GM23338 (cell line): ENCODE measurements around the gene INKA1.

ENCODE experiments used
- CREB1 ChIP-seq: fragments of 250-450 bp; sonication (Bioruptor Pico); IDR thresholded peaks from 2 replicates; pipeline ENCODE4 v1.5.0; 2020; ENCODE audit warnings: low read depth, mild to moderate bottlenecking, moderate library complexity
- EZH2 ChIP-seq: fragments of 200-600 bp; sonication (generic); IDR thresholded peaks from one replicate; pipeline ENCODE4 v1.8.0; 2017; ENCODE audit warnings: antibody characterized with exemption, mild to moderate bottlenecking, low read depth; ENCODE audit not compliant: unreplicated experiment
- EZH2phosphoT487 ChIP-seq: fragments of 200-600 bp; sonication (generic); IDR thresholded peaks from one replicate; pipeline ENCODE4 v1.8.1; 2018; ENCODE audit warnings: antibody characterized with exemption; ENCODE audit not compliant: unreplicated experiment
- JUNB ChIP-seq: IDR thresholded peaks from one replicate; pipeline ENCODE4 v1.6.1; 2016; ENCODE audit warnings: antibody characterized with exemption; ENCODE audit not compliant: unreplicated experiment
- NANOG ChIP-seq: IDR thresholded peaks from 2 replicates; pipeline ENCODE4 v1.6.1; 2016; ENCODE audit warnings: antibody characterized with exemption, borderline replicate concordance
- POLR2AphosphoS5 ChIP-seq: IDR thresholded peaks from 2 replicates; pipeline ENCODE4 v1.6.1; 2016; ENCODE audit warnings: antibody characterized with exemption, low read depth
- STAT1 ChIP-seq: IDR thresholded peaks from one replicate; pipeline ENCODE4 v1.6.1; 2016; ENCODE audit warnings: antibody characterized with exemption; ENCODE audit not compliant: unreplicated experiment
- ZNF114 ChIP-seq: fragments of 250-450 bp; sonication (Bioruptor Pico); IDR thresholded peaks from 2 replicates; pipeline ENCODE4 v1.5.0; 2020; ENCODE audit warnings: mild to moderate bottlenecking, moderate library complexity
- ZNF331 ChIP-seq: fragments of 250-450 bp; sonication (Bioruptor Pico); IDR thresholded peaks from 2 replicates; pipeline ENCODE4 v1.5.0; 2020; ENCODE audit warnings: low read depth, mild to moderate bottlenecking, moderate library complexity
- TF ChIP-seq, protein P1 (sequence below), 2 experiments: fragments of 200-600 bp in 1 of 2; sonication (generic) in 1 of 2; conservative IDR thresholded peaks; 2 replicates each; pipeline versions ENCODE4 v1.5.1 to v1.6.1; 2016 to 2017; ENCODE audit warnings: antibody characterized with exemption in 2 of 2, low read depth in 2 of 2, mild to moderate bottlenecking in 2 of 2, moderate library complexity in 1 of 2
- TF ChIP-seq, protein P2 (sequence below): fragments of 250-450 bp; sonication (Bioruptor Pico); IDR thresholded peaks from 2 replicates; pipeline ENCODE4 v1.5.0; 2020; ENCODE audit warnings: mild to moderate bottlenecking, moderate library complexity
- TF ChIP-seq, protein P3 (sequence below): IDR thresholded peaks from 2 replicates; pipeline ENCODE4 v1.6.1; 2016; ENCODE audit warnings: antibody characterized with exemption
- TF ChIP-seq, protein P4 (sequence below): IDR thresholded peaks from one replicate; pipeline ENCODE4 v1.6.1; 2018; ENCODE audit warnings: antibody characterized with exemption; ENCODE audit not compliant: unreplicated experiment

DNA sequence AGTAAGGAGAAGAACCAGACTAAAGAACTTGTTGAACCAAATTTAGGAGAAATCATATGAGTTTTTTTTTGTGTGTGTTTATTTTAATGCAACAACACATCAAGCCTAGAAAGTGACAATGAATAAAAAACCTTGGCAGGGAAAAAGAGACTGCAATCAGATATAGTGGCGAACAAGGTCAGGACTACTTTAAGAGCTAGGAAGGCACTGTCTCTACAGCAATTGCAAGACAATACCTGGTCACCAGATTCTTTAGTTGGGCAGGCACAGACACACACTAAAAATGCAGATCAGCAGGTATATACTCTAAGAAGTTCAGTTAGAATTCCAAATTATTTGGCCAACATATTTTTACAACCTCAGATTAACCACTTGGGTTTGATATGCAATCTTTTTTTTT lies 48.5 kb upstream of the INKA1 start:
- TF ChIP-seq, protein P1, sequence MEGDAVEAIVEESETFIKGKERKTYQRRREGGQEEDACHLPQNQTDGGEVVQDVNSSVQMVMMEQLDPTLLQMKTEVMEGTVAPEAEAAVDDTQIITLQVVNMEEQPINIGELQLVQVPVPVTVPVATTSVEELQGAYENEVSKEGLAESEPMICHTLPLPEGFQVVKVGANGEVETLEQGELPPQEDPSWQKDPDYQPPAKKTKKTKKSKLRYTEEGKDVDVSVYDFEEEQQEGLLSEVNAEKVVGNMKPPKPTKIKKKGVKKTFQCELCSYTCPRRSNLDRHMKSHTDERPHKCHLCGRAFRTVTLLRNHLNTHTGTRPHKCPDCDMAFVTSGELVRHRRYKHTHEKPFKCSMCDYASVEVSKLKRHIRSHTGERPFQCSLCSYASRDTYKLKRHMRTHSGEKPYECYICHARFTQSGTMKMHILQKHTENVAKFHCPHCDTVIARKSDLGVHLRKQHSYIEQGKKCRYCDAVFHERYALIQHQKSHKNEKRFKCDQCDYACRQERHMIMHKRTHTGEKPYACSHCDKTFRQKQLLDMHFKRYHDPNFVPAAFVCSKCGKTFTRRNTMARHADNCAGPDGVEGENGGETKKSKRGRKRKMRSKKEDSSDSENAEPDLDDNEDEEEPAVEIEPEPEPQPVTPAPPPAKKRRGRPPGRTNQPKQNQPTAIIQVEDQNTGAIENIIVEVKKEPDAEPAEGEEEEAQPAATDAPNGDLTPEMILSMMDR (conservative IDR thresholded peaks at IDR 0.05; ENCODE audit: low read depth in 2 of 2), result no peak
- no peak for TF ChIP-seq EZH2phosphoT487
- TF ChIP-seq POLR2AphosphoS5, result no peak
- TF ChIP-seq, protein P2, sequence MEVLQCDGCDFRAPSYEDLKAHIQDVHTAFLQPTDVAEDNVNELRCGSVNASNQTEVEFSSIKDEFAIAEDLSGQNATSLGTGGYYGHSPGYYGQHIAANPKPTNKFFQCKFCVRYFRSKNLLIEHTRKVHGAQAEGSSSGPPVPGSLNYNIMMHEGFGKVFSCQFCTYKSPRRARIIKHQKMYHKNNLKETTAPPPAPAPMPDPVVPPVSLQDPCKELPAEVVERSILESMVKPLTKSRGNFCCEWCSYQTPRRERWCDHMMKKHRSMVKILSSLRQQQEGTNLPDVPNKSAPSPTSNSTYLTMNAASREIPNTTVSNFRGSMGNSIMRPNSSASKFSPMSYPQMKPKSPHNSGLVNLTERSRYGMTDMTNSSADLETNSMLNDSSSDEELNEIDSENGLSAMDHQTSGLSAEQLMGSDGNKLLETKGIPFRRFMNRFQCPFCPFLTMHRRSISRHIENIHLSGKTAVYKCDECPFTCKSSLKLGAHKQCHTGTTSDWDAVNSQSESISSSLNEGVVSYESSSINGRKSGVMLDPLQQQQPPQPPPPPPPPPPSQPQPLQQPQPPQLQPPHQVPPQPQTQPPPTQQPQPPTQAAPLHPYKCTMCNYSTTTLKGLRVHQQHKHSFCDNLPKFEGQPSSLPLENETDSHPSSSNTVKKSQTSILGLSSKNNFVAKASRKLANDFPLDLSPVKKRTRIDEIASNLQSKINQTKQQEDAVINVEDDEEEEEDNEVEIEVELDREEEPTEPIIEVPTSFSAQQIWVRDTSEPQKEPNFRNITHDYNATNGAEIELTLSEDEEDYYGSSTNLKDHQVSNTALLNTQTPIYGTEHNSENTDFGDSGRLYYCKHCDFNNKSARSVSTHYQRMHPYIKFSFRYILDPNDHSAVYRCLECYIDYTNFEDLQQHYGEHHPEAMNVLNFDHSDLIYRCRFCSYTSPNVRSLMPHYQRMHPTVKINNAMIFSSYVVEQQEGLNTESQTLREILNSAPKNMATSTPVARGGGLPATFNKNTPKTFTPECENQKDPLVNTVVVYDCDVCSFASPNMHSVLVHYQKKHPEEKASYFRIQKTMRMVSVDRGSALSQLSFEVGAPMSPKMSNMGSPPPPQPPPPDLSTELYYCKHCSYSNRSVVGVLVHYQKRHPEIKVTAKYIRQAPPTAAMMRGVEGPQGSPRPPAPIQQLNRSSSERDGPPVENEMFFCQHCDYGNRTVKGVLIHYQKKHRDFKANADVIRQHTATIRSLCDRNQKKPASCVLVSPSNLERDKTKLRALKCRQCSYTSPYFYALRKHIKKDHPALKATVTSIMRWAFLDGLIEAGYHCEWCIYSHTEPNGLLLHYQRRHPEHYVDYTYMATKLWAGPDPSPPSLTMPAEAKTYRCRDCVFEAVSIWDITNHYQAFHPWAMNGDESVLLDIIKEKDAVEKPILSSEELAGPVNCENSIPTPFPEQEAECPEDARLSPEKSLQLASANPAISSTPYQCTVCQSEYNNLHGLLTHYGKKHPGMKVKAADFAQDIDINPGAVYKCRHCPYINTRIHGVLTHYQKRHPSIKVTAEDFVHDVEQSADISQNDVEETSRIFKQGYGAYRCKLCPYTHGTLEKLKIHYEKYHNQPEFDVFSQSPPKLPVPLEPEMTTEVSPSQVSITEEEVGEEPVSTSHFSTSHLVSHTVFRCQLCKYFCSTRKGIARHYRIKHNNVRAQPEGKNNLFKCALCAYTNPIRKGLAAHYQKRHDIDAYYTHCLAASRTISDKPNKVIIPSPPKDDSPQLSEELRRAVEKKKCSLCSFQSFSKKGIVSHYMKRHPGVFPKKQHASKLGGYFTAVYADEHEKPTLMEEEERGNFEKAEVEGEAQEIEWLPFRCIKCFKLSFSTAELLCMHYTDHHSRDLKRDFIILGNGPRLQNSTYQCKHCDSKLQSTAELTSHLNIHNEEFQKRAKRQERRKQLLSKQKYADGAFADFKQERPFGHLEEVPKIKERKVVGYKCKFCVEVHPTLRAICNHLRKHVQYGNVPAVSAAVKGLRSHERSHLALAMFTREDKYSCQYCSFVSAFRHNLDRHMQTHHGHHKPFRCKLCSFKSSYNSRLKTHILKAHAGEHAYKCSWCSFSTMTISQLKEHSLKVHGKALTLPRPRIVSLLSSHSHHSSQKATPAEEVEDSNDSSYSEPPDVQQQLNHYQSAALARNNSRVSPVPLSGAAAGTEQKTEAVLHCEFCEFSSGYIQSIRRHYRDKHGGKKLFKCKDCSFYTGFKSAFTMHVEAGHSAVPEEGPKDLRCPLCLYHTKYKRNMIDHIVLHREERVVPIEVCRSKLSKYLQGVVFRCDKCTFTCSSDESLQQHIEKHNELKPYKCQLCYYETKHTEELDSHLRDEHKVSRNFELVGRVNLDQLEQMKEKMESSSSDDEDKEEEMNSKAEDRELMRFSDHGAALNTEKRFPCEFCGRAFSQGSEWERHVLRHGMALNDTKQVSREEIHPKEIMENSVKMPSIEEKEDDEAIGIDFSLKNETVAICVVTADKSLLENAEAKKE (CRISPR knock-in tag), result no peak
- TF ChIP-seq, protein P3, sequence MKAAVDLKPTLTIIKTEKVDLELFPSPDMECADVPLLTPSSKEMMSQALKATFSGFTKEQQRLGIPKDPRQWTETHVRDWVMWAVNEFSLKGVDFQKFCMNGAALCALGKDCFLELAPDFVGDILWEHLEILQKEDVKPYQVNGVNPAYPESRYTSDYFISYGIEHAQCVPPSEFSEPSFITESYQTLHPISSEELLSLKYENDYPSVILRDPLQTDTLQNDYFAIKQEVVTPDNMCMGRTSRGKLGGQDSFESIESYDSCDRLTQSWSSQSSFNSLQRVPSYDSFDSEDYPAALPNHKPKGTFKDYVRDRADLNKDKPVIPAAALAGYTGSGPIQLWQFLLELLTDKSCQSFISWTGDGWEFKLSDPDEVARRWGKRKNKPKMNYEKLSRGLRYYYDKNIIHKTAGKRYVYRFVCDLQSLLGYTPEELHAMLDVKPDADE, result no peak
- no peak for TF ChIP-seq CREB1
- no peak for TF ChIP-seq EZH2
- TF ChIP-seq ZNF114 (CRISPR knock-in tag), result no peak
- no peak for TF ChIP-seq STAT1
- TF ChIP-seq, protein P4, sequence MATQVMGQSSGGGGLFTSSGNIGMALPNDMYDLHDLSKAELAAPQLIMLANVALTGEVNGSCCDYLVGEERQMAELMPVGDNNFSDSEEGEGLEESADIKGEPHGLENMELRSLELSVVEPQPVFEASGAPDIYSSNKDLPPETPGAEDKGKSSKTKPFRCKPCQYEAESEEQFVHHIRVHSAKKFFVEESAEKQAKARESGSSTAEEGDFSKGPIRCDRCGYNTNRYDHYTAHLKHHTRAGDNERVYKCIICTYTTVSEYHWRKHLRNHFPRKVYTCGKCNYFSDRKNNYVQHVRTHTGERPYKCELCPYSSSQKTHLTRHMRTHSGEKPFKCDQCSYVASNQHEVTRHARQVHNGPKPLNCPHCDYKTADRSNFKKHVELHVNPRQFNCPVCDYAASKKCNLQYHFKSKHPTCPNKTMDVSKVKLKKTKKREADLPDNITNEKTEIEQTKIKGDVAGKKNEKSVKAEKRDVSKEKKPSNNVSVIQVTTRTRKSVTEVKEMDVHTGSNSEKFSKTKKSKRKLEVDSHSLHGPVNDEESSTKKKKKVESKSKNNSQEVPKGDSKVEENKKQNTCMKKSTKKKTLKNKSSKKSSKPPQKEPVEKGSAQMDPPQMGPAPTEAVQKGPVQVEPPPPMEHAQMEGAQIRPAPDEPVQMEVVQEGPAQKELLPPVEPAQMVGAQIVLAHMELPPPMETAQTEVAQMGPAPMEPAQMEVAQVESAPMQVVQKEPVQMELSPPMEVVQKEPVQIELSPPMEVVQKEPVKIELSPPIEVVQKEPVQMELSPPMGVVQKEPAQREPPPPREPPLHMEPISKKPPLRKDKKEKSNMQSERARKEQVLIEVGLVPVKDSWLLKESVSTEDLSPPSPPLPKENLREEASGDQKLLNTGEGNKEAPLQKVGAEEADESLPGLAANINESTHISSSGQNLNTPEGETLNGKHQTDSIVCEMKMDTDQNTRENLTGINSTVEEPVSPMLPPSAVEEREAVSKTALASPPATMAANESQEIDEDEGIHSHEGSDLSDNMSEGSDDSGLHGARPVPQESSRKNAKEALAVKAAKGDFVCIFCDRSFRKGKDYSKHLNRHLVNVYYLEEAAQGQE, result no peak
- no peak for TF ChIP-seq JUNB
- no peak for TF ChIP-seq NANOG
- no peak for TF ChIP-seq ZNF331 (CRISPR knock-in tag)
